Upper lobe of left lung (tissue), 6 donors: ENCODE measurements around the gene PANX2. TPM values are rescaled to one million over a fixed set of nuclear protein-coding genes. Genes with fewer than 3 reads are reported as not detected.

Experiments used
- ATAC-seq, 2 donors: fragments of 200-7000 bp; cut with Tn5 transposase; one replicate each; pipeline ENCODE4 v1.9.1; 2022; ENCODE audit warnings: mild to moderate bottlenecking in 2 of 2, moderate library complexity in 2 of 2; ENCODE audit not compliant: low FRiP score in 2 of 2
- DNase-seq, 2 donors: peaks; one replicate each; pipeline ENCODE4 v3.0.0-alpha.2; 2019 to 2020
- H3K27ac ChIP-seq, 4 donors: fragments of 200-600 bp; sonication (generic); one replicate each; pipeline ENCODE4 v1.5.1; 2016 to 2019
- H3K27me3 ChIP-seq, 4 donors: fragments of 200-600 bp; sonication (generic); one replicate each; pipeline ENCODE4 v1.5.1; 2017 to 2019
- H3K36me3 ChIP-seq, 4 donors: fragments of 200-600 bp; sonication (generic); one replicate each; pipeline ENCODE4 v1.5.1; 2016 to 2019
- H3K4me1 ChIP-seq, 4 donors: fragments of 200-600 bp; sonication (generic); one replicate each; pipeline ENCODE4 v1.5.1; 2018 to 2019
- H3K4me3 ChIP-seq, 4 donors: fragments of 200-600 bp; sonication (generic); one replicate each; pipeline ENCODE4 v1.5.1; 2017 to 2019; ENCODE audit warnings: mild to moderate bottlenecking in 2 of 4, moderate library complexity in 1 of 4
- H3K9me3 ChIP-seq, 4 donors: fragments of 200-600 bp; sonication (generic); one replicate each; pipeline ENCODE4 v1.5.1; 2018 to 2019
- CTCF ChIP-seq, 6 experiments: fragments of 450-650 bp in 4 of 6; fragments of 200-600 bp in 2 of 6; sonication (generic) in 2 of 6; IDR thresholded peaks; one replicate each; pipeline ENCODE4 v1.5.1; 2016 to 2019; ENCODE audit warnings: antibody characterized with exemption in 6 of 6
- EP300 ChIP-seq, 4 donors: sonication (generic); formaldehyde crosslinking; IDR thresholded peaks; one replicate each; pipeline ENCODE4 v1.5.1; 2017; ENCODE audit warnings: antibody characterized with exemption in 4 of 4, control low read depth in 2 of 4
- POLR2A ChIP-seq, 4 donors: fragments of 450-650 bp; IDR thresholded peaks; one replicate each; pipeline ENCODE4 v1.5.1; 2016 to 2017; ENCODE audit warnings: antibody characterized with exemption in 4 of 4, mild to moderate bottlenecking in 2 of 4
- POLR2AphosphoS5 ChIP-seq, 2 donors: sonication (generic); formaldehyde crosslinking; IDR thresholded peaks; one replicate each; pipeline ENCODE4 v1.5.1; 2017; ENCODE audit warnings: antibody characterized with exemption in 2 of 2
- WGBS, 2 donors: methylation state at CpG; one replicate each; pipeline ENCODE4 v1.1.5; 2017 to 2018; 5-methylcytosine and 5-hydroxymethylcytosine counted together
- total RNA-seq, 6 donors: library from RNA; depleted of rRNA in 4 of 6; stranded (reverse); fragments of >200 nt in 4 of 6; gene quantifications; one replicate each; pipeline versions ENCODE4 v1.1.0 to v1.2.1, GENCODE V29; 2016 to 2021
- donor health status: DM: no; HTN: no; CAD: no; lungs with moderate emphysema.
- donor health status: DM: no; HTN: yes; CAD: no; lungs with severe emphysema.

Gene PANX2
- total RNA-seq, 6 donors from 2014 or later, result 1.9 to 16.8 (median 7.1) TPM

- H3K4me3 ChIP-seq, result no peak overlapping the region
- H3K9me3 ChIP-seq, result no peaks in the 10 kb centered on the region
- TF ChIP-seq POLR2A (IDR thresholded peaks at IDR 0.05) (no peak), CTCF (IDR thresholded peaks at IDR 0.05) (no peak), POLR2AphosphoS5 (IDR thresholded peaks at IDR 0.05) (no peak), EP300 (IDR thresholded peaks at IDR 0.05) (no peak)
- H3K4me1 ChIP-seq, result peaks cover 7 to 16% (median 12%) of the 10 kb centered on the region in 4 donors
- ATAC-seq (no peak), DNase-seq (peak in 1 of 2 donors; percentile 80)
- 78 to 86% methylated on average over 38 to 57 of the region's 64 CpGs for WGBS, 2 donors
- no peaks in the 10 kb centered on the region for H3K27me3 ChIP-seq
- H3K36me3 ChIP-seq, result no peaks in the 10 kb centered on the region
- H3K27ac ChIP-seq, result no peak overlapping the region
Measured at GRCh38 chr22:50178871-50179869, 8.6 kb downstream of the PANX2 start.

- ATAC-seq (no peak), DNase-seq (peak in 1 of 2 donors; percentile 84)
- Histone ChIP-seq H3K27ac (no peak overlapping the region), H3K4me3 (no peak overlapping the region), H3K27me3 (no peaks in the 10 kb centered on the region), H3K36me3 (no peaks in the 10 kb centered on the region), H3K9me3 (no peaks in the 10 kb centered on the region), H3K4me1 (peaks cover 17 to 26% (median 21%) of the 10 kb centered on the region in 4 donors)
- no peak for TF ChIP-seq POLR2AphosphoS5 (IDR thresholded peaks at IDR 0.05)
- TF ChIP-seq CTCF (IDR thresholded peaks at IDR 0.05), result no peak
- 60 to 76% methylated on average over 32 to 33 of the region's 39 CpGs for WGBS, 2 donors
Measured at GRCh38 chr22:50179937-50180726, 9.6 kb downstream of the PANX2 start.

- ATAC-seq, result no peak
- TF ChIP-seq CTCF (IDR thresholded peaks at IDR 0.05) (no peak), EP300 (IDR thresholded peaks at IDR 0.05) (no peak), POLR2A (IDR thresholded peaks at IDR 0.05) (no peak), POLR2AphosphoS5 (IDR thresholded peaks at IDR 0.05) (no peak)
Measured at GRCh38 chr22:50180727-50181521, 10.4 kb downstream of the PANX2 start.

GRCh38 chr22:50182176-50183081 is 11.9 kb downstream of the PANX2 start:
- no peaks in the 10 kb centered on the region for H3K27me3 ChIP-seq
- H3K9me3 ChIP-seq, result no peaks in the 10 kb centered on the region
- H3K4me1 ChIP-seq, result peaks cover 28 to 40% (median 37%) of the 10 kb centered on the region in 4 donors
- ATAC-seq (peak in 1 of 2 donors; percentile 20), DNase-seq (peak; percentile 78 to 83)
- no peaks in the 10 kb centered on the region for H3K36me3 ChIP-seq
- TF ChIP-seq POLR2AphosphoS5 (IDR thresholded peaks at IDR 0.05), result no peak
- no peak for TF ChIP-seq CTCF (IDR thresholded peaks at IDR 0.05)
- no peak for TF ChIP-seq EP300 (IDR thresholded peaks at IDR 0.05)
- no peak for TF ChIP-seq POLR2A (IDR thresholded peaks at IDR 0.05)
- 73% methylated on average over 25 to 30 of the region's 31 CpGs for WGBS, 2 donors
- H3K27ac ChIP-seq, result peak overlapping the region in 1 of 4 donors; percentile 83
- H3K4me3 ChIP-seq, result no peak overlapping the region

More at GRCh38 chr22:50180727-50181521, 10.4 kb downstream of the PANX2 start:
- peaks cover 19 to 29% (median 24%) of the 10 kb centered on the region in 4 donors for H3K4me1 ChIP-seq
- DNase-seq, result peak in 1 of 2 donors; percentile 66
- H3K4me3 ChIP-seq, result no peak overlapping the region
- no peaks in the 10 kb centered on the region for H3K36me3 ChIP-seq
- no peak overlapping the region for H3K27ac ChIP-seq
- 91% methylated on average over 17 to 27 of the region's 27 CpGs for WGBS, 2 donors
- H3K9me3 ChIP-seq, result no peaks in the 10 kb centered on the region
- H3K27me3 ChIP-seq, result no peaks in the 10 kb centered on the region
